NCI-H526 treated with DMSO at 0.1 percent for 48 hours (cell line): ENCODE measurements around the gene SMAD5.

Experiments used
- DNase-seq: peaks from one replicate; lab custom pipeline; 2025; lab: John Stamatoyannopoulos, UW

SMAD5 gene

DNA sequence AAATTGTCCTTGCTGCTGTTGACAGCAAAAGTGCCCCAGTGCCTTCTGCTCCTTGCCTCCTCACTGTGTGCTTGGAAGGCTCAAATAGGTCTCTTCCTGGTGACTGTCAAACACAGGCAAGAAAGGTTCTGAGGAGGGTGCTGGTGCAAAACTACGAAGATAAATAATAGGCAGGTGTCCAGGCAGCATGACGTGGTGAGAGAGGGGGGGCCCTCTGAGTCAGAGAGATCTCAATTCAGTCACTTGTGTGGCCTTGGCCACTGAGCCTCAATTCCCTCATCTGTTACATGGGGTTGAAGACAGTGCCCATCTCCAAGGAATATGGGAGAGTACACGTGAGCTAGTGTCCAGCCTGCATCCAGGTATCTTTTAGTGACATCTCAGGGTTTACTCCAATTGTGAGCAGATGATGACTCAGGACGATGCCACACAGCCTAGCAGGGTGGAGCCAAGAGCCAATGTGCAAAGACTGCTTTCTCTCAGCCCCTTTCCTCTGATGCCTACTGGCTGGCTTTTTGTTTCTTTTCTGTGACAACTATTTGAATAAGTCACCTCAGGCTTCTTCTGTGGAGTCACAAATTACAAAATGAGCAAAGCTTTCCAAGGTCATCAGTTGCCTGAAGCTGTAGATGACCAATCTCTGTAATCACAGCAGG, 90.1 kb downstream of the SMAD5 start:
- DNase-seq: no peak

DNA sequence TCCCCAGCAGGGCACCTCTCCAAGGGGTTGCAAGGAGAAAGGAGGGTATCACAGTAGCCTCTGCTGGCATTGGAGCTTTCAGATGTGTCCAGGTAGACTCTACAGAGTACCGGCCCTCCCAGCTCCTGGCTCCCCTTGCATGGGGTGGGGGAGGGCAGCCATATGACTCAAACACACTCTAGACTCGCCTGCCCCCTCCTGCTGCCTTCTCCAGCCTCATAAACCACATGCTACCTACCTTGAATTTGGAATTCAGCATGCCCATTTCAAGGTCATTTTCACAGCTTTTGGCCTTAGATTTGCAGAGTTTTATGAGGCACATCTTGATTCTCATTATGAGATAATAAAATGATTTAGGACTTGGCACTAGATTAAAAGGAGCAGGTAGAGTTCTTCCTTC, 93.2 kb downstream of the SMAD5 start:
- no peak for DNase-seq

DNA sequence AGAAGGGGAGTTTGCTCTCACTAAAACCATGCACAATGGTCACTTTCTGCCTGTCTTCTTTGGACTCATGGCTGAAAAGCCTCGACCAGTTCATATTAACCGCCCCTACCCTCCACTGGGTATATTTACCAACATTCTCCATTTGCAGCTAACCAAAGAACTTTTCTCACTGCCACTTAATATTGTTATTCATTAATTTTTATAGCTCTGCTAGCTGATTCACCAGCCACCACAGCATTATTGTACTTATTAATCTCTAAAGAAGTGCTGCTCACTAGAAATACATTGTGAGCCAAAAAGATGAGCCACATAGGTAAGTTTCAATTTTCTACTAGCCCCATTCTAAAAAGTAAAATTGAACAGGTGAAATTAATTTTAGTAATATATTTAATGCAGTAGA, 93.8 kb downstream of the SMAD5 start:
- no peak for DNase-seq

DNA sequence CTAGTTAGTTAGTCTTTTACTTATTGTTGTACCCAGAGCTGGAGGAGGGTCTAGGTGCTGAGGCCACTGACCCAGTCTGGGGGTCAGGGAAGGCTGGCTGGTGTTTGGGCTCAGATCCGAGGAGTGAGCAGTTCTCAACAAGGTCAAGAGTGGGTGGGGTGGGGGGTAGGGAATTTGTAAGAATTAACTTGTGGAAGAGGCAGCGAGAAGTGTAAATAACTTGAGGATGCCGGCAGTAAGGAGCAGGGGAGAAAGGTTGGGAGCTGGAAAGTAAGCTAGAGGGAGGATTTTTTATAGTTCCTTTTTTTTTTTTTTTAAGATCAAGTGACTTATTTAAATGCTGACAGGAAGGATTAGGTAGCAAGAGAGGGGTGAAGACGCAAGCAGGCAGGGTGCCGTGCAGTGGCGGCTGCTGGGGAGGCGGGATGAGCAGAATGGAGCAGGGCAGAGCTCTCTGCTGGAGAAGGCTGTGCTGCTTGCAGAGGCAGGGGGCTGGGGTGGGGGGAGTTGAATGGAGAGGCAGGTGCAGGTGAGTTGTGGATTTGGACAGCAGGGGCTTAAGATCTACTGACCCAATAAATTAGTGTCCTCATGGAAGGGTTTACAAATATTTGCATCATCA, 95.6 kb downstream of the SMAD5 start:
- no peak for DNase-seq

DNA sequence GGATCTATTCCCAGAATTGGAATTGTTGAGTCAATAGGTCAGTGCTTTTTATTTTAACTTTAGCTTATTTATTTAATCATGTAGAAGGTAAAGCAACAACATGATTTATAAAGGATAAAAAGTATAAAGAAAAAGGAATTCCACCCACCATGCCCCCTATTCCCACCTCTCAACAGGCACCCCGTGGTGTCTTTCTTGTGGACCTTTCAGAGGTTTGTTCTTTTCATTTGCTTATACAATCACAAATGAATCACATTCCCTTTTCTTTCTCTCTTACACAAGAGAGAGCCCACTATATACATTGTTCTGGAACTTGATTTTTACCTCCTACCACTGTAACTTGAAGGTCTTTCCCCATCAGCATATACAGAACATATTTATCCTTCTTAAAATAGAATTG, 97.5 kb downstream of the SMAD5 start:
- DNase-seq: no peak

DNA sequence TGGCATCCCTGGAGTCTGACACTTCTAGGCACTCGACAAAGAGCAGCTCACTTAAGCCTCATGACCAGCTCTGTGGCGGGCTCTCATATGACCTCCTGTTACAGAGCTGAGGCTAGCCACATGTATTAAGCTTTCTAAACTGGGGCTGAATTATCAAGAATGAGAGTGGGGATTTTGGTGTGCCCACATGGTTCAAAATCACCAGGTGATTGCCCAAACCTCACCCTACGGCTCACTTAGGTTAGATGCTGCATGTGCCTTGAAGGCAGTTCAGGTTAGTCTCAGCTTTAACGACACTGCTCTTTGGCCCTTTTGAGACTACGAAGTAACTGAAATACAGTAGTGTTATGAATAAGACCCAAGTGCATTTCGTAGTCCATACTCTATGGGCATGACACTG, 99.7 kb downstream of the SMAD5 start:
- DNase-seq: no peak
